Stimulated activated CD8-positive, alpha-beta memory T cell treated with anti-CD3 and anti-CD28 coated beads, Interleukin-15, amount 100 ng/mL, for 4 hours (primary cell): Measurements from ENCODE around the gene GPR176.
A peak's percentile ranks its signal among the peaks of the same experiment; 100 is the strongest.
"Not testable (repeated sequence)": the region's sequence is repeated elsewhere in the genome, so short reads cannot be mapped to it uniquely, and the experiment has no call there.

Experiments used
- DNase-seq, 2 donors: peaks; one replicate each; pipeline ENCODE4 v3.0.0-alpha.2; 2020; ENCODE audit warnings: low read depth in 2 of 2

Gene GPR176

GRCh38 chr15:39936187-39936586 lies 16.1 kb upstream of the GPR176 start:
- DNase-seq = no peak

DNA sequence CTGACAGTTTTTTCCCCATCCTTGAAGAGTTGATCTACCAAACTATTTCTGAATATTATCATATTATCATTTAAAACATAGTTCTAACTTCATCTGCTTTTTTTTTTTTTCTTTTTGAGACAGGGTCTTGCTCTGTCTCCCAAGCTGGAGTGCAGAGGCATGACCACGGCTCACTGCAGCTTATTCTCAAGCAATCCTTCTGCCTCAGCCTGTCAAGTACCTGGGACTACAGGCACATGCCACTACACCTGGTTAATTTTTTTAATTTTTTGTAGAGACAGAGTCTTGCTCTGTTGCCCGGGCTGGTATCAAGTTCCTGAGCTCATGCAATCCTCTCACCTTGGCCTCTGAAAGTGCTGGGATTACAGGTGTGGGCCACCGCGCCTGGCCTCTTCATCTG lies 15.2 kb upstream of the GPR176 start:
- DNase-seq = no peak

GRCh38 chr15:39934397-39935071 lies 14.5 kb upstream of the GPR176 start:
- DNase-seq = no peak

GRCh38 chr15:39931615-39932014 lies 11.5 kb upstream of the GPR176 start:
- DNase-seq = no peak

GRCh38 chr15:39926526-39926925 lies 6.5 kb upstream of the GPR176 start:
- DNase-seq = no peak

- no peak for DNase-seq
These were observed 5.2 kb upstream of the GPR176 start for GRCh38 chr15:39925112-39925842.

DNA sequence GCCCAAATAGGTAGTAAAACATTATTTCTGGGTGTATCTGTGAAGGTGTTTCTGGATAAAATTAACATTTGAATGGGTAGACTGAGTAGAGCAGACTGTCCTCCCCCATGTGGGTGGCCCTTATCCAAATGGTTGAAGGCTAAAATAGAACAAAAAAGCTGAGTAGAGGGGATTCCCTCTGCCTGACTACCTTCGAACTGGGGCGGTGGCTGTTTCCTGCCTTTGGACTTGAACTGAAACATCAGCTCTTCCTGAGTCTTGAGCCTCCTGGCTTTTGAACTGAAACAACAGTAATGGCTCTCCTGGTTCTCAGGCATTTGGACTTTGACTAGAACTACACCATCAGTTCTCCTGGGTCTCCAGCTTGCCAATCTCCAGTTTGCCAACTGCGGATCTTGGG lies 4.4 kb upstream of the GPR176 start:
- DNase-seq = no peak

DNA sequence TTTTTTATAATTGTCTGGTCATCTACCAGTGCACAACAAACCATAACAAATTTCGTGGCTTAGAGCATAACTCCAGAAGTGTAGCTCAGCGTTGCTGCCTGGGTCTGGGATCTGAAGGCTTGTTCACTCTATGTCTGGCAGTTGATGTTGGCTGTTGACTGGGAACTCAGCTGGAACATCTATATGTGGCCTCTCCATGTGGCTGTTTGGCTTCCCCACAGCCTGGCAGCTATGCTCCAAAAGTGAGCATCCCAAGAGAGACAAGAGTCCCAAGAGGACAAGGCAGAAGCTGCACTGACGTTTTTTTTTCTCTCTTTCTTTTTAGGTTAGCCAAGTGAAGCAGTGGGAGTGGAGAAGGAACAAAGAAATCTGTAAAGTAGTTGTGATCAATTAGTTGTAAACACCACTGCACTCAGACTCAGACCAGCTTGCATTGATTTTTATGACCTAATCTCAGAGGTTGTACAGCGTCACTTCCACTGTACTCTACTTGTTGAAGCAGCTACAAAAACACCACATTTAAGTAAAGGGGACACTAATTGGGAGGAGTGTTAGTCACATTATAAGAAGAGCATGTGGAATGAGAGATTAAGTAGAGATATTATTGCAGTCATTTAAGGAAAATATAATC lies 2.5 kb upstream of the GPR176 start:
- DNase-seq = no peak

- DNase-seq = no peak
These were observed 1.2 kb upstream of the GPR176 start for GRCh38 chr15:39921274-39921638.

GRCh38 chr15:39920510-39921273 lies 626 bp upstream of the GPR176 start:
- DNase-seq = peak; percentile 73 to 77

GRCh38 chr15:39919411-39919747 lies 687 bp downstream of the GPR176 start:
- no peak for DNase-seq

DNA sequence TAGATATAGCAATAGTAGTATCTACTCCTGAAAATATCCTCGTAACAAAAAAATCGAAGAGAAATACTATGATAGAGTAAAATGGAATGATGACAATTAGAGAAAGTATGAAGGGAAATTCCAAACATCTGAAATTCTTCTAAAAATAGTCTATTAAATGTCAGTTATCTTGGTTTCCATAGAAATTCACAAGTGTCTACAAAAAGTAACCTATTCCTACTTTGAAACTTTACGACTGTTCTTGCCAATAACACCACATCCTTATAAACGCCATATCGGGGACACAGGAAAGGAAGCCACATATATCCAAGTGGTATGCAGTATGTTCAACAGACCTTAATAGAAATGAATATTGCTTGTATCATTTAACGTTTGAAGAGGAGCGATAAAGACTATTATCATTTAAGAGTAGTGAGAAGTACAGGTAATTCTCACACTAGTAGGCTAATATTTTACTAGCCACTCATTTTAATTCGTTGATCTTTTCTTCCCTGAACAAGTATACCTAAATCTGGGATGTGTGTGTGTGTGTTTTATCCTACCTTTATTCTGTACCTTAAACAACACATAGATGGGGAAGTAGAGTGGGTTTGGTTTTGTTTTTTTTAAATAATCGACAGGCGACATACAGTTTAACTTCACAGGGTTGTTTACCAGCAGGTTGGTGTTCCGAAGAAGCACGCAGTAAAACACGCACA lies 1.2 kb downstream of the GPR176 start:
- DNase-seq = no peak

- DNase-seq = no peak
These were observed 5.1 kb downstream of the GPR176 start for GRCh38 chr15:39914977-39915376.

GRCh38 chr15:39909007-39909406 lies 11.1 kb downstream of the GPR176 start:
- DNase-seq = no peak

DNA sequence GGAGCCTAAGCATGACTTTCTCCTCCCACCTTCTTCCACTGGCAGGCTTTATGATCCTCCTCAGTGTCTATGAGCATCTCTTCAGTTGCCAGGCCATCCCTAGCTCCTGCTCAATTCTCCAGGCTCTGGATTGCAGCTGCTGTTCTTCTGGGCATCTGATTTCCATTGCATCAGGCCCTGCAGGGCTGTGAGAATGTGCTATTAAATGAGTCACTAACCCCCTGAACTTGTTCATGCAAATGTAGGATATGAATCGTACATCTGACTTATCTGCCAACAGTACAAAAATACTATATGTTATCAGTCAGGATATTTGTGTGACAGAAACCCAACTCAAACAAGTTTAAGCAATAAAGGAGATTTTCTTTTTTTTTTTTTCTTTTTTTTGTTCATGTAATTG lies 11.9 kb downstream of the GPR176 start:
- no peak for DNase-seq

- DNase-seq = no peak
These were observed 12.8 kb downstream of the GPR176 start for GRCh38 chr15:39907216-39907615.

DNA sequence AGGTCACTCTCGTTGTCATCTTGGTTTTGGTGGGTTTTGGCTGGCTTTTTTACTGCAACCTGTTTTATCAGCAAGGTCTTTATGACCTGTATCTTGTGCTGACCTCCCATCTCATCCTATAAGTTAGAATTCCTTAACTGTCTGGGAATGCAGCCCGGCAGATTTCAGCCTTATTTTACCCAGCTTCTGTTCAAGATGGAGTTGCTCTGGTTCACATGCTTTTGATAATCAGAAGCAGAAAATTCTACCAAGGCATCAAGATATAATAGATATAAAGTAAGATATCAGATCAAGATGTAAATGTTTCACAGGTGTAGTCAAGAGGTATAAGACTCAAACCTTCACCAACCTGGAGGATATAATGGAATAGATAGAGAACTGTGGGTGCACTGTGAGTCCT lies 16.0 kb downstream of the GPR176 start:
- DNase-seq = no peak

DNA sequence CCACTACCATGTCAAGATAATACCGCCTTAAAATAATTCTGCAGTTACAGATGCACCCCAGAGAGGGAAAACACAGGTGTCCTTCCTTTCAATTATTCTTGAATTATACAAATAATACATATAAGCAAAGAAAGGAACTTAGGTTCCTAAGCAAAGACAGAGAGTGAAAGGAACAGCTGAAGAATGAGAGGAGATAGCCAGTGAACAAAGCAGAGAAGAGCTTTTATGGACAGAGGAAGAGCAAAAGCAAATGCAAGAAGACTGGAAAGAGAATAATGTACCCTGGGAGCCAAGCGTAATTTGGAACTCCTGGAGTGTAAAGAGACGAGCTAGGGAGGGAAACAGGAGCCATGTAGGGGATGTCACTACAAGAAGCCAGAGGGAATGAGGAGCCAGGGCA lies 21.7 kb downstream of the GPR176 start:
- DNase-seq = no peak

- DNase-seq = no peak
These were observed 23.2 kb downstream of the GPR176 start for GRCh38 chr15:39896846-39897245.

DNA sequence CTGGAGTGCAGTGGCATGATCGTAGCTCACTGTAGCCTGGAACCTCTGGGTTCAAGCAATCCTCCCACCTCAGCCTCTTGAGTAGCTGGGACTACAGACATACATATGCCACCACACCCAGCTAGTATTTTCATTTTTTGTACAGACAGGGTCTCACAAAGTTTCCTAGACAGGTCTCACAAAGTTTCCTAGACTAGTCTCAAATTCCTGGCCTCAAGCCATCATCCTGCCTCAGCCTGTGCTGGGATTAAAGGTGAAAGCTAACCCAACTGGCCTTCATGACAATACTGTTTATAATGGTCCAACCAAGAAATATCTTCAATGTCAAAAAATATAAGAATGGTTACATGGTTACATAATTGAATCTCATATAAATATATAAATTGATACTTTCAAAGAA lies 24.0 kb downstream of the GPR176 start:
- no peak for DNase-seq

DNA sequence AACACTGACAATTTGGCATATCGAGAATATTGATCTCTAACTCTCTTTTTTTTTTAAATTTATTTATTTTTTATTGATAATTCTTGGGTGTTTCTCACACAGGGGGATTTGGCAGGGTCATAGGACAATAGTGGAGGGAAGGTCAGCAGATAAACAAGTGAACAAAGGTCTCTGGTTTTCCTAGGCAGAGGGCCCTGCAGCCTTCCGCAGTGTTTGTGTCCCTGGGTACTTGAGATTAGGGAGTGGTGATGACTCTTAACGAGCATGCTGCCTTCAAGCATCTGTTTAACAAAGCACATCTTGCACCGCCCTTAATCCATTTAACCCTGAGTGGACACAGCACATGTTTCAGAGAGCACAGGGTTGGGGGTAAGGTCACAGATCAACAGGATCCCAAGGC lies 27.0 kb downstream of the GPR176 start:
- DNase-seq = not testable (repeated sequence)

- DNase-seq = no peak
These were observed 27.6 kb downstream of the GPR176 start for GRCh38 chr15:39892418-39892817.
